GM12872 (cell line): ENCODE results near the gene MBLAC1.

Experiments
- CTCF ChIP-seq: IDR thresholded peaks from 3 replicates; pipeline ENCODE4 v1.5.1; 2011; ENCODE audit warnings: low read depth, mild to moderate bottlenecking, low read length, moderate library complexity; ENCODE audit not compliant: insufficient read depth

MBLAC1 gene

GRCh38 chr7:100157334-100158228 lies 30.8 kb downstream of the MBLAC1 start:
- TF ChIP-seq CTCF, result no peak

- TF ChIP-seq CTCF, result no peak
These were observed 31.7 kb downstream of the MBLAC1 start, which contains the start of gene TRAPPC14 for GRCh38 chr7:100158229-100159098. Gene TRAPPC14 (minus strand): TSS chr7:100158723. CDS start chr7:100158499, 224 bp downstream.

DNA sequence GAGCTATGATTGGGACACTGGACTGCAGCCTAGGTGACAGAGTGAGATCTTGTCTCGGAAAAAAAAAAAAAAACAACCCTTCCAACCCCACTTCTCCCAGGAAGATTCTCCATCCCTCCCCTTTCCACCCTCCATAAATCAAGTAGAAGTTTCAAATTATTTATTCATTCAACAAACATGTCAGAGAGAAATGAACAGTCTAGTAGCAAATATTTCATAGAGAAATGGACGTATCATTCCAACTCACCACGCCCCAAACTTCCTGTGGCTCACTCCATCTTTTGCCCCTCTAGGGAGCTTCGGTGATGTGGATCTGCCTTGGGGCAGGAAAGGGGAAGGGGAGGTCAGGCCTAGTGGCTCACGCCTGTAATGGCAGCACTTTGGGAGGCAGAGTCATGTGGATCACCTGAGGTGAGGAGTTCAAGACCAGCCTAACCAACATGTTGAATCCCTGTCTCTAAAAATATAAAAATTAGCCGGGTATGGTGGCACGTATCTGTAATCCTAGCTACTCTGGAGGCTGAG lies 32.4 kb downstream of the MBLAC1 start:
- TF ChIP-seq CTCF, result peak; percentile 33; the same call in 1 of the 3 replicates

DNA sequence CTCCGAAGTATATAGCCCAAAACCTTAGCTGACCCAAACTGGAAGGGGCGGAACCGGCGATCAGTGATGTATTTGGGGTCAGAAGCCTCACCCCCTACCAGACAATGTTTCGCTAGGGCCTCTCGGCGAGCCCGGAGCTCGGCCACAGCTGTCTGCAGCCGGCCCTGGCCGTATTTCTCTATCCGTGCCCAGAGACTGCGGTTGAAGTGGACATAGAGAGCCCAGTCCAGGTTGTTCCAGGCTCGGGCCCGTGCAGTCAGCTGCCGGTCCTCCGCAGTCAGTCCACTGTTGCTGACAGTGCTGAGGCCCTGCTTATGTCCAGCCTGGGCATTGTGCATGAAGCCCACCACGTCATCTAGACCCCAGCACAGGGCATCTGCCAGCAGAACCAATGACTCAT lies 33.3 kb downstream of the MBLAC1 start:
- TF ChIP-seq CTCF, result no peak

DNA sequence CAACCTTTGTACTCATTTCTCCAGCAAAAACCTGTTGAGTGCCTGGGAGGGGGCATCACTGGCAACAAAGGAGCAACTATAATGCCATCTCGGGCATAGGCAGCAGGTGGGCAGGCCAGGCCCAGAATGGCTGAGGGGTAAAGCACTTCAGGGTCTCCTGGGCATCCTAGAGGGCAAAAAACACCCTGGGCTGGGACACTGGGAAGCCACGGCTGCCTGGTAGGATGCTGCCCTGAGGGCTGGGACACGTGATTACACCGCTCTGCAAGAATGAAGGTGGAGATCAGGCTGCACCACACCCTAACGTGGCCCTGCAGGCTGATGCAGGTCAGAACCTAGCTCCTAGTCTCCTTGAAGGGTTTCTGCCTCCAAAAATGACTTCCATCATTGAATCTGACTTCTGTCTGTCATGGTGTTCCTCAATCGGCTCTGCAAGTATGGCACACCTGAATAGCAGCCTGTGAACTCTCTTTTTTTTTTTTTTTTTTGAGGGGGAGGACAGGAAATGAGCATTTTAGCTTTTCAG lies 36.3 kb downstream of the MBLAC1 start:
- TF ChIP-seq CTCF, result no peak

DNA sequence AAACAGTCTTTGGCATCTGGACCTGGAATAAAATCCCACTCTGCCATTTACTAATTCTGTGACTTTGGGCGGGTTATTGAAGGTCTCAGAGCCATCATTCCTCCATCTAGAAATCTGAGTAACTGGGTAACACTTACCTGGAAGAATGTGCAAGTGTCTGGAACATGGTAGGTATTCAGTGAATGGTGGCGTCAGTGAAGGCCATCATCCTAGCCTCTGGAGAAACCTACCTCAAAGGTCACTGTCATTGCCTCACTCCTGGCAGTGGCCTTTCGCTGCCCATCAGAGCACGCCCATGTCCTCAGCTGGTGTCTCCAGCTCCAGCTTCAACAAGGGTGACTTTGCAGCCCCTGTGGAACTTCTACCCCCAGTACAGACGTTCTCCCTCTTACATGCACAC lies 37.1 kb downstream of the MBLAC1 start:
- no peak for TF ChIP-seq CTCF

GRCh38 chr7:100166317-100166940 lies 39.7 kb downstream of the MBLAC1 start:
- TF ChIP-seq CTCF, result no peak
